ENCODE results near the gene TRAF3IP1. TPM values are rescaled to one million over a fixed set of nuclear protein-coding genes. Genes with fewer than 3 reads are reported as not detected.
"Not testable (repeated sequence)": the region's sequence is repeated elsewhere in the genome, so short reads cannot be mapped to it uniquely, and the experiment has no call there.

Gene TRAF3IP1, protein sequence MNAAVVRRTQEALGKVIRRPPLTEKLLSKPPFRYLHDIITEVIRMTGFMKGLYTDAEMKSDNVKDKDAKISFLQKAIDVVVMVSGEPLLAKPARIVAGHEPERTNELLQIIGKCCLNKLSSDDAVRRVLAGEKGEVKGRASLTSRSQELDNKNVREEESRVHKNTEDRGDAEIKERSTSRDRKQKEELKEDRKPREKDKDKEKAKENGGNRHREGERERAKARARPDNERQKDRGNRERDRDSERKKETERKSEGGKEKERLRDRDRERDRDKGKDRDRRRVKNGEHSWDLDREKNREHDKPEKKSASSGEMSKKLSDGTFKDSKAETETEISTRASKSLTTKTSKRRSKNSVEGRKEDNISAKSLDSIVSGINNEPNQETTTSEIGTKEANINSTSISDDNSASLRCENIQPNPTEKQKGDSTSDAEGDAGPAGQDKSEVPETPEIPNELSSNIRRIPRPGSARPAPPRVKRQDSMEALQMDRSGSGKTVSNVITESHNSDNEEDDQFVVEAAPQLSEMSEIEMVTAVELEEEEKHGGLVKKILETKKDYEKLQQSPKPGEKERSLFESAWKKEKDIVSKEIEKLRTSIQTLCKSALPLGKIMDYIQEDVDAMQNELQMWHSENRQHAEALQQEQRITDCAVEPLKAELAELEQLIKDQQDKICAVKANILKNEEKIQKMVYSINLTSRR
- total RNA-seq = 1 to 10 TPM; 5.4 to 7.0 TPM

DNA sequence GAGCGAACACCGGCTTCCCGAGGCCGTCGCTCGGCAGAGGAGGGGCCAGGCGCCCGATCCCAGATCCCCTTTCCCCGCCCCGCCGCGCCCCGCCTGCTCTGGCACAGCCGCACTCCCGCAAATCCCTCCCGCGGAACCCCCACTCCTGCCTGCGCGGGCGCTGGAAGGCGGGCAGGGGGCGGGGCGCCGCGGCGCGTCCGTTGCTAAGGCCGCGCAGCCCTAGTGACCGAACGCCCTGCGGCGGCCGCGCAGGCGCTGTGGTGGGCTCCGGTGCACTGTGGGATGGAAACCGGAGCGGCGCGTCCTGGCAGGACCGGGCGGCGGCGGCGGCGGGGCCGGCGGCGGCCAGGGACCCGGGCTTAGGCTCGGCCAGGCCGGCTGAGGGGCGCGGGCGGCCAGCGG is at the start of gene TRAF3IP1:
TSS of gene TRAF3IP1 (plus strand) at position 273 of the 402 bp plus-strand sequence. CDS start 145 bp downstream, outside the sequence.
- Mint-ChIP-seq H3K4me3 (peak within 1 kb of the TSS; percentile 70), H3K27ac (no peak within 1 kb of the TSS)
- CTCF ChIA-PET = no interaction called here

DNA sequence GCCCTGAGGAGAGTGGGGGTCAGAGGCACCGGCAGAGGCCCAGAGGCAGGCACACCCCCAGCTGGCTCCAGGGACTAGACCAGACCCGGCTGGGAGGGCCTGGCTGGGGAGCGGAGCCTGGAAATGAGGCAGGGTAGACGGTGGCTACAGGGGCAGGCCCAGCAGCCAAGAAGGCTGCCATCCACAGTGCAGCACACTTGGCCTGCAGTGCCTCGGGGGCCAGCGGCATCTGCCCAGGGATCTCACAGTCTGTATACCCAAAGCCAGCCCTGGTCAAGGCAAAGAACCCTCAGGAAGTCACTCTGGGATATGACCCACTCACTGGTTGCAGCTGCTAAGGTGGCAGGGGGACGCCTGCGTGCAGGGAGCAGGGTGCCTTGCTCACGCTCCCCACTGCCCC is 49.7 kb upstream of the TRAF3IP1 start:
- H3K27me3 Mint-ChIP-seq = no peaks in the 10 kb centered on the region
- CTCF ChIA-PET = no interaction called here

More for the DNA sequence above, at the start of gene TRAF3IP1:
- H3K36me3 Mint-ChIP-seq (ENCODE audit: low read depth) = no peaks in the 10 kb centered on the region
- peaks cover 12% of the 10 kb centered on the region for H3K27me3 Mint-ChIP-seq
- POLR2A ChIA-PET = no interaction called here
- H3K9me3 Mint-ChIP-seq = no peaks in the 10 kb centered on the region
- peak; percentile 86 for DNase-seq
- peaks cover 21% of the 10 kb centered on the region for H3K4me1 Mint-ChIP-seq

DNA sequence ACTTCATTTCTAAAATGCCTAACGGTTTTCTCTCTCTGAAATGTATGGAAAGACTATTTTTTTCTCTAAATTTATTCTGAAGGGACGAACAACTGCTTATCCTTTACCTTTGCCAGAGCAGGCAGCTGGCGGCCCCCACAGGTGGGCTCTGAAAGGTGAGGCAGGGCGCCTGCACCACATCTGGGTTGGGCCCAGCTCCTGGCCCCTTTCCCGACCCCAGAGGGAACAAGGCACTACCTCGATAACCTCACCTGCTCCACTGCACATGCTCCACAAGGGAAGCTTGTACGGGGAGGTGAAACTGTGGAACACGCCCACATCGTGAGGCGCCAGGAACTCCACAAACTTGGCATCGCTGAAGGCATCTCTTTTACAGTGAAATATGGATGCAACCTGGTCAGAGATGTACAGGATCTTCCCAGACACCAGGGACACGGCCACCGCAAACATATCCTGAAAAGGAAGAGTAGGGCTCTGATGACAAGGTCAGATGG is 49.2 kb upstream of the TRAF3IP1 start:
- H3K4me3 Mint-ChIP-seq = no peak overlapping the region
- H3K27ac Mint-ChIP-seq = no peak overlapping the region
- DNase-seq = no peak
- ChIA-PET CTCF (no interaction called here), POLR2A (no interaction called here)
- peaks cover 3% of the 10 kb centered on the region for H3K4me1 Mint-ChIP-seq
- no peaks in the 10 kb centered on the region for H3K27me3 Mint-ChIP-seq
- H3K36me3 Mint-ChIP-seq (ENCODE audit: low read depth) = peaks cover 5% of the 10 kb centered on the region
- H3K9me3 Mint-ChIP-seq = no peaks in the 10 kb centered on the region

More for the DNA sequence above, 49.7 kb upstream of the TRAF3IP1 start:
- no peak overlapping the region for H3K4me3 Mint-ChIP-seq
- H3K36me3 Mint-ChIP-seq (ENCODE audit: low read depth) = peaks cover 5% of the 10 kb centered on the region
- H3K27ac Mint-ChIP-seq = no peak overlapping the region
- H3K9me3 Mint-ChIP-seq = no peaks in the 10 kb centered on the region
- POLR2A ChIA-PET = no interaction called here
- peaks cover 3% of the 10 kb centered on the region for H3K4me1 Mint-ChIP-seq
- no peak for DNase-seq

DNA sequence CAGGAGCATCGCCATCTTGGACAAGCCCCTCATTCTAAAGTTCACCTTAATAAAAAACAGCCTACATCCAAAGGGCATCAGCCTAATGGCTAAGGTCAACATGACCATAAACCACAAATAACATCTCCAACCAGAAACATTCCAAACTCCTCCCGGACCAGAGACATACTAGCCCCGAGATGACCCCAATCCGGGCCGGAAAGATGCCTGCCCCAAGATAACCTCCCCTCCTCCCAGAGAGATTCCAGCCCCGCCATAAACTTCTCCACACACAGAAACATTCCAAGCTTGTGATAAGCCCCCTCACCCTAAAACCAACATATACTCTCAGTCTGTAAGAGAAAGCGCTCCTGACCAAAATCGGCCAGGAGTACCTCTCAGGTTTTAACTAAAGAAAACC is 48.6 kb upstream of the TRAF3IP1 start:
- H3K27ac Mint-ChIP-seq, H3K4me3 Mint-ChIP-seq: not testable (repeated sequence)
- CTCF ChIA-PET = interaction anchor here (5.8 kb wide), 1 partner anchor 7 kb away, joined by 27 read pairs; no protein-coding TSS in a partner anchor

DNA sequence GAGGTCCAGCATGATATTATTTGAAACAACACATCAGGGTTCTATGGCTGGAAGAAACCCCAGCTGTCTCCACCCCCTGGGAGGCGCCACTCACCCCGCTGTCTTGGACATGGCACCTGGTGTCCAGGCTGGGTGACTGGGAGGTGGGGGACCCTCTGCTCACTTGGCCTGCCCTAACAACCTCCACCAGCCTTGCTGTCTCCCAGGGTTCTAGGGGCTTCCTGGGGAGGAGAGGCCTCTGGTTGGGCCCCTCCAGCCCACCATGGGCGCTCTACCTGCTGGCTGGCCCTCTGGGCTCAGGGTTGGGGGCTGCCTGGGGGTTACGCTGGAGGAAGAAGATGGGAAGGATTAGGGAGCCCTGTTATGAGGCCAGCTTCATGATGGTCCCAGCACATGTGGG is 48.2 kb upstream of the TRAF3IP1 start:
- H3K9me3 Mint-ChIP-seq = no peaks in the 10 kb centered on the region
- no peak overlapping the region for H3K27ac Mint-ChIP-seq
- no peaks in the 10 kb centered on the region for H3K27me3 Mint-ChIP-seq
- no peak overlapping the region for H3K4me3 Mint-ChIP-seq
- POLR2A ChIA-PET = no interaction called here
- H3K4me1 Mint-ChIP-seq = peaks cover under 1% of the 10 kb centered on the region
- CTCF ChIA-PET = interaction anchor here (5.8 kb wide), 1 partner anchor 8 kb away, joined by 27 read pairs; no protein-coding TSS in a partner anchor
- peaks cover 8% of the 10 kb centered on the region for H3K36me3 Mint-ChIP-seq (ENCODE audit: low read depth)
- DNase-seq = no peak

More for the DNA sequence above, 48.6 kb upstream of the TRAF3IP1 start:
- DNase-seq; POLR2A ChIA-PET; H3K4me1 Mint-ChIP-seq; H3K27me3 Mint-ChIP-seq; H3K9me3 Mint-ChIP-seq; H3K36me3 Mint-ChIP-seq (ENCODE audit: low read depth): not testable (repeated sequence)

DNA sequence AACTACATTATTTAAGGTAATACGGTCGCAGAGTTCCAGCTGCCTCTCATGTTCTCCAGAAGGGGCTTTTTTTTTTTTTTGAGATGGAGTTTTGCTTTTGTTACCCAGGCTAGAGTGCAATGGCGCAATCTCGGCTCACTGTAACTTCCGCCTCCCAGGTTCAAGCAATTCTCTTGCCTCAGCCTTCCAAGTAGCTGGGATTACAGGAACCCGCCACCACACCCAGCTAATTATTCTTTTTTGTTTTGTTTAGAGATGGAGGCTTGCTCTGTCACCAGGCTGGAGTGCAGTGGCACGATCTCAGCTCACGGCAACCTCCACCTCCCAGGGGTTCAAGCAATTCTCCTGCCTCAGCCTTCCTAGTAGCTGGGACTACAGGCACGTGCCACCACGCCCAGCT is 46.9 kb upstream of the TRAF3IP1 start:
- H3K9me3 Mint-ChIP-seq; POLR2A ChIA-PET; H3K27ac Mint-ChIP-seq; H3K27me3 Mint-ChIP-seq; DNase-seq; H3K4me1 Mint-ChIP-seq; H3K36me3 Mint-ChIP-seq (ENCODE audit: low read depth); H3K4me3 Mint-ChIP-seq: not testable (repeated sequence)
- CTCF ChIA-PET = interaction anchor here (5.8 kb wide), 1 partner anchor 9 kb away, joined by 27 read pairs; no protein-coding TSS in a partner anchor

DNA sequence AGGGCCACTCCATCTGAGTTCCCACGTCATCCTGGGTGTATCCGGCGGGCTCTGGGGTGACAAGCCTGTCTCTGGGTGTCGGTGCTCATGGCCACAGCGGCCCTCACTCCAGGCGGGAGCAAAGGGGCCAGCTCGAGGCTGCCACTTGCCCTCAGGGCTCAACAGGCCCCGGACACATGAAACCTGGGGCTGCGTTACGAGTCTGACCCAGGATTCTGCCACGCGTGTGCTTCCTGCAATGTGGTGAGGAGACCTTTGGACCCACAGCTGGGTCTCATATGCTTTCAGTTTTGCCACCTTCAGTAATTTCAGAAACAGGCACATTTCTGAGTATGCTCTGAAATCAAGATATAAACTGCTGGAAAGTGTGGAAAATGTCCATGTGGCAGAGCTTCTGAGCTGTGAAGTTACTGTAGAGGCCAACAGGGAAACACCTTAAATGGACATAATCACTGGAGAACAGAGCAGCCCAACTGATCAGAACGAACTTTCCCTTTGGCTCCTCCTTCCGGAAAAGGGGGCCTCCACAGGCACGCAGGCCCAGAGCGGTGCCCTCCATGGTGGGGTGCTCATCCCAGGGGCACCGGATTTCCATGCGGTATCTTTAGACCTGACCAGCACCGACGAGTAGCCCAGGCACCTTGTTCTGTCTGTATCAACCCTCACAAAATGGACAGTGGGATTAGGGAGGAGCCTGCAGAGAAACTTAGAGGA is 46.0 kb upstream of the TRAF3IP1 start:
- Mint-ChIP-seq H3K27ac (no peak overlapping the region), H3K4me1 (no peaks in the 10 kb centered on the region), H3K27me3 (no peaks in the 10 kb centered on the region), H3K9me3 (no peaks in the 10 kb centered on the region), H3K36me3 (ENCODE audit: low read depth) (peaks cover 7% of the 10 kb centered on the region), H3K4me3 (no peak overlapping the region)
- ChIA-PET CTCF (interaction anchor here (5.8 kb wide), 1 partner anchor 10 kb away, joined by 27 read pairs; no protein-coding TSS in a partner anchor), POLR2A (no interaction called here)
- no peak for DNase-seq

DNA sequence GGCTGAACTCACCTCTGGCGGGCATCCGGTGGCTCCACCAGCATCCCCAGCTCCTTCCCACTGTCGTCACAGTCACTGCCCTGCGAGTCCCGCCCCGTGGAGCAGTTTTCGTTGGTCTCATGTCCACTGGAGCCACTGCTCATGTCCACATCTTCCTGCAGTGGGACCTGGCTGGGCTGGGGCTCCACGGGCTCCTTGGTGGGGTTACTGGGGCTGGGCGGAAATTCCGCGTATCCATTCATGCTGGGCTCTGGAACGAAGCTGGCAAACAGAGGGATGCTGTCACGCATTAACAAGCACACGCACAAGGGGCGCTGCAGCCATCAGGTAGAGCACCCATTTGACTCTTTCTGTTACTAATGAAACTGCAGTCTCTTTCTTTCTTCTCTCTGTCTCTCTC is 42.6 kb upstream of the TRAF3IP1 start:
- ChIA-PET POLR2A (no interaction called here), CTCF (no interaction called here)
- H3K36me3 Mint-ChIP-seq (ENCODE audit: low read depth) = peaks cover 7% of the 10 kb centered on the region
- no peak for DNase-seq
- H3K4me3 Mint-ChIP-seq = no peak overlapping the region
- H3K9me3 Mint-ChIP-seq = no peaks in the 10 kb centered on the region
- no peak overlapping the region for H3K27ac Mint-ChIP-seq
- no peaks in the 10 kb centered on the region for H3K27me3 Mint-ChIP-seq
- H3K4me1 Mint-ChIP-seq = no peaks in the 10 kb centered on the region

DNA sequence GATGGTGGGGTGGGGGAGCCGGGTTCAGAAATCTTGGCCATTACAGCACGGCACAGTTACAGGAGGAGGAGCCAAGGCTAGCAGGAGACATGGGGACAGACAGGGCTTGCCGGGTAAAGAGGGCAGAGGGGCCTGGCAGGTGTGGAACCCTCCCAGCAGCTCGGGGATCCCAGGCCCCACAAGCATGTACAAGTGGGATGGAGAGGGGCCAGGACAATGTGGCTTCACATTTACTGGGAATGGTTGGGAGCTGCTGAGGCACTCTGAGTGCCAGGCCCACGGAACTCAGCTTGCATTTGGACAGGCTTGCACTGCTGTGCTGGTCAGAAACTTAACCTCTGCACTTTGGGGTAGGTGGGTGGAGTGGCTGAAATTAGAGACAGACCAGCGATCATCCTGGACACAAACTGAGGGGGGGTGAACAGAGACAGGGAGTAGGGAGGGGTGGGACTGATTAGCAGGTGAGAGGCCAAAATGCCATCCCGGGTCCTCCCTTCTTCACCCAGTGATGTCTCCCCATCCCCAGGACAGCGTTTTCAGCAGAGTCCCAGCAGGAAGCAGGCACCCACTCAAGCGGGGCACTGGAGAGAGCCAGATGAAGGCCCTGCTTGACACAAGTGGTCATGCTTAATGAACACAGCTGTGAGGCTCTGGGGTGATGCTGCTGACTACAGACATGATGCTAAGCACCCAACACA is 41.5 kb upstream of the TRAF3IP1 start:
- H3K27me3 Mint-ChIP-seq = no peaks in the 10 kb centered on the region
- peaks cover 4% of the 10 kb centered on the region for H3K36me3 Mint-ChIP-seq (ENCODE audit: low read depth)
- no peak overlapping the region for H3K27ac Mint-ChIP-seq
- ChIA-PET CTCF (no interaction called here), POLR2A (interaction anchor here (0.7 kb wide), 1 partner anchor 48 kb away, joined by 3 read pairs; no protein-coding TSS in a partner anchor)
- H3K4me3 Mint-ChIP-seq = no peak overlapping the region
- no peak for DNase-seq
- no peaks in the 10 kb centered on the region for H3K4me1 Mint-ChIP-seq
- H3K9me3 Mint-ChIP-seq = no peaks in the 10 kb centered on the region

DNA sequence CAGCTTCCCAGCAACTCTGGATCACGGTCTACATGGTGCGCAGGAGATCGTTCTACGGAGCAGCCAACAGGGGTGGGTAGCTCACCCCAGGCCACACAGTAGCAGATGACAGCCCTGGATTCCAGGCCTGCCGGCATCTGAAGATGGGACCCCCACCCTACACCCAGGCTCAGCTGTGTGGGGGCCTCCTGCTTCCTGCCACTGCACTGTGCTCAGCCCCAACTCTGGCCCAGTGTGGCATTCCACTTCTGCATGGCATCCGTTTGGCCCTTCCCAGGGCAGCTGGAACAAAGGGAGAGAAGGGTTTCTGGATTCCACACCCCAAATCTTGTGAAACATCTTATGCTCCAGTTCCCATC is 41.0 kb upstream of the TRAF3IP1 start:
- DNase-seq = no peak
- POLR2A ChIA-PET = no interaction called here
- Mint-ChIP-seq H3K4me3 (no peak overlapping the region), H3K4me1 (no peaks in the 10 kb centered on the region), H3K9me3 (no peaks in the 10 kb centered on the region), H3K36me3 (ENCODE audit: low read depth) (peaks cover 4% of the 10 kb centered on the region), H3K27me3 (no peaks in the 10 kb centered on the region), H3K27ac (no peak overlapping the region)
- CTCF ChIA-PET = no interaction called here

DNA sequence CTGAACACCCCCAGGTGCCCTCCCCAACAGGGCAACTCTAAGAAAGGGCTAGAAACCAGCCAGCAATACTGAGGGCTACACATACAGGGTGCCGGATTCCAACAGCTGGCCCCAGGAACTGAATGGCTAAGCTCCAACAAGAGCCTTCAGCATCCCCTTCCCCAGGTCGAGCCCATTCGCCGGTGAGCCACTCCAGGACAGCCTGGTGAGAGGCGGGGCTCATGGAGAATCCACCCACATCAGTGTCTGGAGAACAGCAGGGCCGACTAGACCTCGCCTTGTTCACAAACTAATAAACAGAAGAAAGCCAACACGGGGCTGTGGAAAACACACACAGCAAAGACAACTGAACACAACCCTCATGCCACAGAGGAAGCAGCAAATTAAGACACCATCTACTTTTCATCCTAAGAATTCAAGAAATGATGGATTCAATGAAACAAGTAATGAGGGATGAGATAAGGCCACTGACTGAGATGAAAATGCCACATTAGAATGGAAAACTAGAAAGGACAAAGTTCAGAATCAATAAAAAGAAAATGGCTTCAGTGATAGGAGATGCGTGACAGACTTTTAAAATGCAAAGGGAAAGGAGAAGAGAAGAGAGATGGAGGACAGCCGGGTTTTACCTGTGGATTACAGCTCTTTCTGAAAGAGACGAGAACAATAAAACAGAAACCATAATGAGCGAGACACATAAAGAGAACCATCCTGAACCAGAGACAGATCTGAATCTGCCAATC is 40.1 kb upstream of the TRAF3IP1 start:
- Mint-ChIP-seq H3K27ac (no peak overlapping the region), H3K4me1 (no peaks in the 10 kb centered on the region), H3K36me3 (ENCODE audit: low read depth) (peaks cover 4% of the 10 kb centered on the region), H3K4me3 (no peak overlapping the region), H3K9me3 (no peaks in the 10 kb centered on the region), H3K27me3 (no peaks in the 10 kb centered on the region)
- POLR2A ChIA-PET = no interaction called here
- DNase-seq = no peak
- CTCF ChIA-PET = no interaction called here

DNA sequence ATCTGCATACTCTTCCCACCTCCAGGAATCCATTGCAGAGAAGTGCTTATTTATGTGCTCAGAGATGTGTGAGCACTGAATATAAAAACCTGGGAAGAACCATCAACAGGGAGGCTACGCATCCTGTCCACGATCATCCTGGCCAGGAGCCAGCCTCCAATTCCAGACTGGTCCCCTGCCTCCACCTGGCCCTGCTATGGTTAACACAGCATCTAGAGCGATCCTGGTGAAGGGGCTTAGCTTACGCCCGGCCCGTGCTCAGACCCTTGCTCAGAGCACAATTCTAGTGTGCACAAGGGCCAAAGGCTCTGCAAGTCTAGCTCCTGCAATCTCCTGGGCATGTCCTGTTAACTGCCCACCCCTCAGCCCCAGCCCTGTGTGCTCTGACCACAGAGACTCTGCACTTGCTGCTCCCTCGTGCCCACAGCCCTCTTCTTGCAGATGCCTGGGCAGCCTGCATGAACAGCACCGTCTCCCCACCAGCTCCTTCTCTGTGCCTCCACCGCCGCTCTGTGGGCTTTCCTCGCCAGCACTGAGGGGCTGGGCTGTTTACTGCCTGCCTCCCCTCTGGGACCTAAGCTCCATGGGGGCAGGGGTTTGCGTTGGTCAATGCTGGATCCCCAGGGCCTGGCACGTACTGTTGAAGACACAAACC is 38.4 kb upstream of the TRAF3IP1 start:
- Mint-ChIP-seq H3K27me3 (no peaks in the 10 kb centered on the region), H3K4me3 (no peak overlapping the region), H3K36me3 (ENCODE audit: low read depth) (no peaks in the 10 kb centered on the region), H3K4me1 (peaks cover 1% of the 10 kb centered on the region), H3K9me3 (no peaks in the 10 kb centered on the region), H3K27ac (no peak overlapping the region)
- POLR2A ChIA-PET = no interaction called here
- DNase-seq = no peak
- CTCF ChIA-PET = no interaction called here

Measured in activated CD4-positive, alpha-beta memory T cell treated with anti-CD3 and anti-CD28 coated beads, Interleukin-2, amount 10 ng/mL, durations not matched to agents 7 days and 5 days (primary cell).